HG03342 (cell line): ENCODE measurements around the gene CENPV.

Source experiments
- ATAC-seq: cut with Tn5 transposase; IDR thresholded peaks from one replicate; pipeline ENCODE4 v1.9.1; 2021; ENCODE audit warnings: mild to moderate bottlenecking, moderate library complexity; ENCODE audit not compliant: unreplicated experiment

CENPV gene

DNA sequence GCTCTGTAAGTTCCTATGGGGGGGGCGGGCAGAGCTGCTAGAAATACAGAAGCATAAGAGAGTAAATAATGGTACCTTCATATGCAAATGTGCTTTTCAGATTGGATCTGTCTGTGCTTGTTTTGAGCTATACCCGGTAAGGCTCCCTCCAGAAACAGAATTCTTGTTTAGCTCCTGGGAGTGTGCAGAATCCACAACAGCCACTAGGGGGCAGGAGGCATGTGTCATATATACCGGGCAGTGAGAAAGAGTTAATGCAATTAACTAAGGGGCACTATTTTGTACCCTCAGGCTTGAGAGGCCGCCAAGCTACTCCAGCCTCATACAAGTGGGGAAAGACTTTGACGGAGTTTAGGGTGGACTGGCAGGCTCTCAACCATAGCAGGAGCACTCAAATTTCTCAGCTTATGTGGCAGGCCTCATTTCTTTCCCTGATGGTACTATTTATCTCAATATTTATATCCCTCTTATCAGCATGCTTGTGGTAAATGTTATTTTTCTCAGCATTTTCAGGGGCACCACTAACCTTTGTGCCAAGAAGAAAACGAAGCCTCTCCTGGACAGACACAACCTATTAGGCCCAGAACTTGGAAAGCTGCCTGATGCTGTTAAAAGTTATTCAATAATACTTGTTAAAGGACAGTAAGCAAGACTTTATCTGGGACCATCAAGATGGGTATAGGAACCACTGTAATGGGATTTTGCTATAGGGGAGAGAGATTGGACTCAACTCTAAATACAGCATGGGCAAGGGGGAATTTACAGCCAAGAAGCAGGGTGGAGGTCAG, 10.7 kb upstream of the CENPV start:
- peak; percentile 71 for ATAC-seq

DNA sequence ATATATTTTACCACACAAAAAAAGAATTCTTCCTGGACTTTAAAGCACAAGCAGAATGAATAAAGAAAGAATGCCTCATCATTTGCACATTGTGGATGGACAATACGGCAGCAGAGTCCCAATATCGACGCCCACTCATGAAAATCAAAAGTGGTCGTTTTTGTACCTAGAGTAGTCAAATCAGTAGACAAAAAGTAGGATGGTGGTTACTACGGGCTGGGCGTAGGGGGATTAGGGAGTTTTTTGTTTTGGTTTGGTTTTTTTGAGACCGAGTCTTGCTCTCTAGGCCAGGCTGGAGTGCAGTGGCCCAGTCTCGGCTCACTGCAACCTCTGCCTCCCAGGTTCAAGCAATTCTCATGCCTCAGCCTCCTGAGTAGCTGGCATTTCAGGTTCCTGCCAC, 8.6 kb upstream of the CENPV start:
- no peak for ATAC-seq

DNA sequence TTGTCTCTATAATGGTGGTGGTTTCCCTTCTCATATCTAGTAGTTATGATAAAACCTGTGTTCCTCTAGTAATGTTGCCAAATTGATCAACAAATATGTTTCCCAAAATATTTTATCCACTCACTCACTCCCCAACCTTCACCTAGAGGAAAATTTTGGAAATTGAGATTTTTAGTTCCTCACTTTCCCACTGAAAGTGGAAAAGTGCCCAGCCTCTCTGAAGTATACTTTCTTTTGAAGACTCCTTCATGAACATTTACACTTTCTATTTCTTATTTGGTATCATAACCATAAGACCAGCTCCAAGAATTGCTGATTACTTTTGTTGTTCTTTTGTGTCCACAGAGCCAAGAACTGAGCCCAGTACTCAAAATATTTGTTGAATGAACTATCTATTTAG, 5.1 kb upstream of the CENPV start:
- ATAC-seq, result no peak

DNA sequence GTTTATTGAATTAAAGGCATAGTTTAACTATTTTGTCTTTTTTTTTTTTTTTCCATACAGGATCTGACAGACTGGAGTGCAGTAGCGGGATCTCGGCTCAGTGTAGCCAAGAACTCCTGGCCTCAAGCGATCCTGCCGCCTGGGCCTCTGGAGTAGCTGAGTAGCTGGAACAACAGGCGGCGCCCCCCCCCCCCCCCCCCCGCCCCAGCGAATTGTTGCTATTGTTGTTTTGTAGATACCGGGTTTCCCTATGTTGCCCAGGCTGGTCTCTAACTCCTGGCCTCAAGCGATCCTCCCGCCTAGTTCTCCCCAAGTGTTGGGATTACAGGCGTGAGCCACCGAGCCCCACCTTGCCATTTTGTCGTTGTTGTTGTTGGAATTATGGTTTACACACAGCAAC, 1.3 kb upstream of the CENPV start:
- no peak for ATAC-seq

DNA sequence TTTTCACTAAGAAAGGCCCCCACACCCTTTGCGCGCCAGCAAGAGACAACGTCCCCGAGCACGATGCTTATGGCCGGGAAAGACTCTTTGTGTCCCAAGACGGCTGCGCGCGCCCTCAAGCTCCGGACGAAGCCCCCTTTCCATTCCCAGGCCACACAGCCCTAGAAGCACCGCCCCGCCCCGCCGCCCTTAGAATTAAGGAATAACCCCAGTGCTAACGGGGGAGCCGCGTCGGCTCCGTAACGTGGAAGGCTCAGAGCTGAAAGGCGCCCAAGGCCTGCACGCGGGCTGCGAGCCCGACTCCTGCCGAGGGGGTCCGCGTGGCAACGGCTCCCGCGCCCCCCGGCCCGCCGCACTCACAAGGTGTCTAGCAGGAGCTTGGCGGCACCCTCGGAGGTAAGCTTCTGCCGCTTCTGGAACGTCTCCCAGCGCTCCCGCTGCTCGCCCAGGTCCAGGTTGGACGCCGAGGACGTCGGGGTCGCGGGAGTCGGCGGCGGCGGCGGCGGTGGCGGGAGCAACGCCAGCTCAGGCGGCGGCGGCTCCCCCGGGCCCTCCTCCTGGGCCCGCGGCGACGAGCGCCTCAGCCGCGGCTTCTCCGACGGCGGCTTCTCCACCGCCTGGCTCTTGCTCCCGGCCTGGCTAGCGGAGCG, 477 bp downstream of the CENPV start:
- peak; percentile 50 for ATAC-seq

DNA sequence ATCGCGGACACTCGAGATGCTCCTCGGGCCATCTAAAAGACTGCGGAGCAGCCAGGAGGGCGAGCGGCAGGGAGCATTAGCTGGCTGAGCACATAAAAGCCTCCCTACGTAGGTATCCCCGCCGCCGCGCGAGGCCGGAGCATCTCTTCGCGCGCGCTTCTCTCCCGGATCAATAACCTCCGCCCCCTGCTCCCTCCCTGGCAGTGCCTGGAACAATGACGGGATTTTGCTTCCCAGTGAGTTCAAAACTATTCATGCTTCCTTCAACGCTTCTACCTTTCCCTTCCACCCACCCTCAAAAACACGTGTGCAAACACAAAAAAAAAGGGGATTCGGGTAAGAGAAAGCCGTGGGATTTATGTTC, 984 bp downstream of the CENPV start:
- ATAC-seq, result no peak

DNA sequence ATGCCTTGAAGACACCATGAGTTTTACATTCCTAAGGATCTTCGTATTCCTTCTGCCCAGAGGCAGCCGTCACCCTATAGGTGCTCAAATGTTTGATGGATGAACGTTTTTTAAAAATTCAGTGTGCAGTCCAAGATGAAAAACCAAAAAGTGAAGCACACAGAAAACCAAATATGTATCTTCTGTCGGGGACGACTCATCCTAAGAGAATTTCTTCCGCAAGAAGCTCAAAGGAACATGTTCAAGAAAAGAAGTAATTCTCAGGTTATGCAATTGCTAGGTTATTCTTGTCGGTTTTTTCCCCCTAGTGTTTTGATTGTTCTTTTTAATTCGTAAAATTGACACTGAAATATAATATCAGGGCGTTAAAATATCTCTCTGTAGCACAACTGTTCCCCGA, 1.4 kb downstream of the CENPV start:
- no peak for ATAC-seq

DNA sequence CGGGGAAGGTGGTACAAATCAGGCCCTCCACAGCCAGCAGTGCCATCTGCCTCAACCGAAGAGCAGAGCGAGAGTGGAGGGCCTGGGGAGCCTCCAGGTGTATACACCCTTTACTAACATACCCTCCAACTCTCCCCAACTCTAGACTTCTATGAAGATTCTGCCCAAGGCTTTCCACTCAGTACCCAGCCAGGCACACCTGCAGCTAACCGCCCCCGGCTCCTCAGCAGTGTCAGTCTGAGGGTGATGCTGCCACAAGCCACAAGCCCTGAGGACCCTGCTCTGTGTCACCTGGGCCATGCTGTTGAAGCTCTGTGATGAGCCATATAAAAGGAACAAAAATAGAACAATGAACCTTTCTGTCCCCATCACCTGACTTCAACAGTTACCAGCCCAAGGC, 3.8 kb downstream of the CENPV start:
- no peak for ATAC-seq

DNA sequence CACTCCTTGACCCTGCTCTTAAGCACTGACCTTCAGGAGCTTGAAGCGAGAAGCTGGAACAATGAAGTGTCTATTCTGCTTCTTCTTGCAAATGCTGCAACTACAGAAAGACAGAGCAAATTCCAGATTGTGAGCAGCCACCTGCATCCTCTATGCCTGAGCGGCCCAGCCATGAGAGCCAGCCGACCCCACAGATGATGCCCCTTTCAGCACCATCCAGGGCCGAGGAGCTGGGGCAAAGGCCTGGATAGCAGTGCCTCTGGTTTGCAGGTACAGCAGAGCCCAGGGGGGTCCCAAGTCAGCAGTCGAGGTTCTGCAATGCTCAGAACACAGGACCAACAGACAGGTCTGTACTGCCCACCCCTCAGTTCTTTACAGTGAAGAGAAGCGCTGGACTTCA, 4.7 kb downstream of the CENPV start:
- no peak for ATAC-seq

DNA sequence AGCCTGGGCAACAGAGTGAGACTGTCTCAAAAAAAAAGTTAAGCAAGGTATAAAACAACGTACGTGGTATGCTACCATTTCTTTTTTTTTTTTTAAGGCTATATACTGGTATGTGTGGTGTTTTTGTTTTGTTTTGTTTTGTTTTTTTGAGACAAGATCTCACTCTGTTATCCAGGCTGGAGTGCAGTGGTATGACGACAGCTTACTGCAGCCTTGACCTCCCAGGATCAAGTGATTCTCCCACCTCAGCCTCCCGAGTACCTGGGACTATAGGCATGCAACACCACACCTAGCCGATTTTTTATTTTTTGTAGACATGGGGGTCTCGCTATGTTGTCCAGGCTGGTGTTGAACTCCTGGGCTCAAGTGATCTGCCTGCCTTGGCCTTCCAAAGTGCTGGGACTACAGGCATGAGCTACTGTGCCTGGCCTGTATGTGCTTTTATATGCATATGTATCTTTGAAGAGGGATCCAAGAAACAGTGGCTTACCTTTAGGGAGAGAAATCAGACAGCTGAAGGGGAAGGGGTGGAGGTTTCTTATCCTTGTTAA, 6.5 kb downstream of the CENPV start:
- no peak for ATAC-seq

DNA sequence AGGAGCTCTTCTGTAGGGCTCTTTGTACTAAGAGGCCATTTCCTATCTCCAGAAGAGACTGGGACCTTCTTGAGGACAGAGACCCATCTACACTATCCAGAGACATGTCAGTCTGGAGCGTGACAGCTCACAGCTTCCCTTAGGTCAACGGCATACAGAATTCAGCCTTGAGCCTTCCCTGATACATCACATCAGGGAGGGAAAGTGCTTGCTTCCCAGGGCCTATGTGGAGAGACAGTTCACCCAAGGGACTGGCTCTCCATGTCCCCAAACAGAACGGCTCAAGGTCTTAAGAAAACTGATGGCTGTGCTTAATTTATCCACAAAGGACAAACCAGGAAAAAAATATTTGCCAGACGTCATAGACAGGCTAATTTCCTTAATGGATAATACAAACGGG, 7.7 kb downstream of the CENPV start:
- ATAC-seq, result no peak

DNA sequence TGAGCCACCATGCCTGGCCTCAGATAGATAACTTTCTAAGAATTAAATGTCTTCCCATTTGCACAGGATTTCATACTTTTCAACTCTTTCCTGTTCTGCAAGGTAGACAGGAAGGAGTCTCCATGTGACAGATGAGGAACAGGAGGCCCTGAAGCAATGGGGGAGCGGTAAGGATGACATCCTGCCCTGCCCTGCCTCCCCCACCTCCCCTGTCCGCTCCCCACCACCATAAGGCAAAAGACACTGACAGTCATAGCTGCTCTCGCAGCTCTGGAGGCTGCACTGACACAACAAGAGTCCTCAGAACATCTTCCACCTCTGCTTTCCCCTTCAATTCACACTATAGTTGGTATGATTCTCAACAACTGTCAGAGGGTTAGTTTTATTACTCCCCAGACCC, 9.7 kb downstream of the CENPV start:
- no peak for ATAC-seq

DNA sequence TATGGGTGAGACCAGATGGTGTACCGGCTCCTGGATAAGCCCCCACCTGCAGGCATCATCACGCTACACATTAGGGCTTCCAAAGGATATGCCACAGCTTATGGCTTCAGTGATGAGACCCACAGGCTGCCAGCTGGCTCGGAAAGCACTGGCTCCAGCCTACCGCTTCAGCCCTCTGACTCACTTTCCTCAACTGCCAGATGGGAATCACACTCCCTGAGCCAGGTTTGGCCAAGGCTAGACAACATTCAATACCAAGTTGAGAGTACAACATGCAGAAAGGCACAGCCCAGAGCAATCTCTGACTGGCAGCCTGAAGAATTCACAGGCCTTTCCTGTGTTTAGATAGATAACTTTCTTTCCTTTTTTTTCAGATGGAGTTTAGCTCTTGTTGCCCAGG, 10.3 kb downstream of the CENPV start:
- no peak for ATAC-seq

DNA sequence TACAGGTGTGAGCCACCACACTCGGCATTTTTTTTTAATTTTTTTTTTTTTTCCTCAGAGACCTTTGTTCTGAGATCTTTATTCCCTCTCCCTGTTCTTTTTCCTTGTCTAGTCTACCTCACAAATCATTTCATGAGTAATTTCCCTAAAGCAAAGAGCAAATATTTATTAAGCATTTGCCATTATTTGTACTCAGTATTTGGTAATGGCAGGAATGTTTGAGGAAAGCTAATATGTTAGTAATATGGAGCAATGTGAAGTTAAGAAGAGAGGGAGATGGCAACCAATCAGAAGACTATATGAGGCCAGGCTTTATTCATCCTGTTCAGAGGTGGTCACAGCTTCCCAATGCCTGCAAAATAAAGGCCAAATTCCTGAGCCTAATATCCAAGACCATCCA, 13.3 kb downstream of the CENPV start:
- no peak for ATAC-seq

DNA sequence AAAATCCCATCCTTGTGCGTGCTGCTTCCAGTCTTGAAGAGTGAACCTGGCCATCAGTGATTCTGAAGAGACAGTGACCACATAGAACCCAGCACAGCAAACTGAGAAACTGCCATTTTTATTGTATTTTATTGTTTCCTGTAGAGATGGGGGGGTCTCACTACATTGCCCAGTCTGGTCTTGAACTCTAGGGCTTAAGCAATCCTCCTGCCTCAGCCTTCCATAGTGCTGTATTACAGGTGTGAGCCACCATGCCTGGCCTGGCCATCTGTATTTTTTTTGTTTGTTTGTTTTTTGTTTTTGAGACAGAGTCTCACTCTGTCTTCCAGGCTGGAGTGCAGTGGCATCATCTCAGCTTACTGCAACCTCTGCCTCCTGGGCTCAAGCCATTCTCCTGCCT, 13.9 kb downstream of the CENPV start:
- ATAC-seq, result no peak

DNA sequence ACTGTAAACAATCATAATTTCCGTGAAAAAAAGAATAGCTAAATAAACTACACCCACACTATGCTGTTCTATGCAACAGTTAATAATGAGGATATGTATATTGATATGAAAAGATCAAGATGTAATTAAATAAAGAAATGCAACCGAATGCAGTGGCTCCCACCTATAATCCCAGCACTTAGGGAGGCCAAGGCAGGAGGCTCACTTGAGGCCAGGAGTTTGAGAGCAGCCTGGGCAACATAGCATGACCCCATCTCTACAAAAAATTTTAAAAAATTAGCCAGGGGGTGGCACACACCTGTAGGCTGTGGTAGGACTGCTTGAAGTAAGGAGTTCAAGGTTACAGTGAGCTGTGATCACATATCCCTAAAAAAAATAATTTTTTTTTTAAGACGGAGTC, 14.9 kb downstream of the CENPV start:
- ATAC-seq, result no peak

DNA sequence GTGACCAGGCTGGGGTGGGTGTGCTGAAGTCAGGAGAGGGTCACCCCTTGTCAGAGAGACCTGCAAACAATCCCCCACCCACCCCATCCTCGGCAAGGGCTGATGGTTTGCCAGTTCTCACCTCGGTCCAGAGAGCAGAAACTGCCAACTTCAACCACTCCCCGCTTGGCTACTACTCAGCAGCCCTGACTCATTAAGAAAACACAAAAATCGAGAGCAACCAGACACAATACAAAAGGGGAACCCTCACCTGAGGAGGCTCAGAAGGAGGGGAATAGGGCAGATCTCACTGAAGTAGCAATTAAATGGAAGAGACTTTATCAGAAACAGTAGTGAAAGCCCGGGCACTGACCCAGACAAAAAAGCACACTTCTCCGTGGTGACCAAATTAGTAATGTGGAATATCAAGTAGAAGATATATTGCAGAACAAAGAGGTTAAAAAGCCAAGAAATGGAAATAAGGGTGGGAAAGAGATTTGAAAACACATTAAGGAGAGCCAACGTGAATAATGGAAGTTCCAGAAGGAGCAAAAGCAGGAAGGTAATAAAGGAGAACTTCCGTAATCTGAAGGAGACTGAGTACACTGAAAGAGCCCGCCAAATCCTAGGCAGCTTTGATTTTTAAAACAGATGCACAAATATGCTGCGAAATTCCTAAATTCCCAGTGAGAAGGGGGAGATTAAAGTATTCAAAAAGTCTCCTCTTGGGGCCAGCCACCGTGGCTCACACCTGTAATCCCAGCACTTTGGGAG, 23.6 kb downstream of the CENPV start:
- ATAC-seq, result no peak

DNA sequence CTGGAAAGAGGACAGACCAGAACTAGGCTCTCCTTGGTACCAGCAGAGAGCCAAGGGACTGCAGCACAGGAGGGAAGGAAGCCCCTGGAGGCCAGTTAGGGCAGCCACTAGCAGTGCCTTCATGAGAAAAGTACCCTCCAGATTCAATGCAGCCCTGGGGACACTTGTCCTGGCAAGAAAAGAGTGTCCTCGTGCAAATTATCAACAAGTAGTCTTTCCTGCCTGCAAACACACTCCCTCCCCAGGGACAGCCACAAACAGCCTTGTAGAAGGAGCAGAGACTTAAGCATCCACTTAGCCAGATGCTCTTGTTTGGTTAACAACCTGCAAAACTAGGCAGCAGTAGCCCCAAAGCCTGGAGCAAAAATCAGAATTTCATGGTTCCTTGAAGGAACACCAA, 24.3 kb downstream of the CENPV start:
- ATAC-seq, result no peak

DNA sequence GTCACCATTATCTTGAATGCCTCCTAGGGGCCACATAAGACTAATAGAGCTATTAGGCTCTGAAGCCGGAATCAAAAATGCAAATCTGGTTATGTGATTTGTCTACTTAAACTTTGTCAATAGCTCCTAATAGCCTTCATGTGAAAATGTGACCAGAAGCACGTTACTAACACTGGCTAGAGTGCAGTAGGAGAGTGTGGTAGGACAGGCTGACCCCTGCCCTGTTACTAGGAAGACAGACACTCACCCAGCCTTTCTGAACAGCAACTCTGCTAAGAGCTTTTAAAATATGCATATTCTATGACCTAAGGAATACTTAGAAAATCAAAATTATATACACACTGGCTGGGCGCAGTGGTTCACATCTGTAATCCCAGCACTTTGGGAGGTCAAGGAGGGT, 26.3 kb downstream of the CENPV start:
- ATAC-seq, result no peak

DNA sequence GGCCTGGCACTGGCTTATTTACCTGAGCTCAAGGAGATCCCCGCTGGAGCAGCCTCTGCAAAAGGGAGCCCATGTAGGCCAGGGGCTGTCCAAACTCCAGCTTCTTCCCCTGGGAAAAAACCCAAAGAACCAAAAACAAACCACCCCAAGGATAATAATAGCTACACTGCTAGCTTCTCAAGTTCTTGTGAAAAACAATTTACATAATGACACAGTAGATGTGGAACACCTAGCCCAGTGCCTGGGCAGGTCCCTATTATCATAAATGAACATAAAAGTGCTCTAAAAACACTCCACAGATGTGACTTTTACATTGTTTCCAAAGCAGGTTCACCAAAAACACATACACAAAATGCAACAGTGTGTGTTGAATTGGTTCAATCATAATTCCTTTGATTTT, 27.3 kb downstream of the CENPV start:
- ATAC-seq, result no peak

DNA sequence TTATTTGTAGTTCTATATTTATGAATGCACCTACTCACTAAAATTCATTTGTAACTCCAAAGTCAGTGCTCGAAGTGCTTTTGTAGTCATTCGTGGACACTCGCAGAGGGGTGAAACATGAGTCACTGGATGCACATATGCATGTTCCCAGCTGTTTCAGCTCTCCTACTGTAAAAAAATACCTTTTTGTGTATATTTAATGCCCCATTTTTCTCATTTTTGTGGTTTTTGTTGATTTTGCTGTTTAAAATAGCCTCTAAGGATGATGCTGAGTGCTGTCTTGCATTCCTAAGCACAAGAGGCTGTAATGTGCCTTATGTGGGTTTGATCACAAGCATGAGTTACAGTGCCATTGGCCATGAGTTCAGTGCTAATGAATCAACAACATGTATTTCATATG, 30.6 kb downstream of the CENPV start:
- no peak for ATAC-seq

DNA sequence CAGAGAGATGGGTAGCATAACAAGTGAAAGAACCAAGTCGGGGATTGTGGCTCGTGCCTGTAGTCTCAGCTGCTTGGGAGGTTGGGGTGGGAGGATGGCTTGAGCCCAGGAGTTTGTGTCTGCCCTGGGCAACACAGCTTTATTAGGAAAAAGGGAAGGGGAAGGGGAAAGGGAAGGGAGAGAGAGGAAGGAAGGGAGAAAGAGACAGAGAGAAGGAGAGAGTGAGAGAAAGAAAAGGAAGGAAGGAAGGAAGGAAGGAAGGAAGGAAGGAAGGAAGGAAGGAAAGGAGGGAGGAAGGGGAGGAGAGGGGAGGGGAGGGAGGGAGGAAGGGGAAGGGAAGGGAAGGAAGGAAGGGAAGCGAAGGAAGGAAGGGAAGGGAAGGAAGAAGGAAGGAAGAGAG, 33.3 kb downstream of the CENPV start:
- ATAC-seq, result no peak
